ENCODE measurements around the gene LRMDA.
"Not testable (repeated sequence)": the region's sequence is repeated elsewhere in the genome, so short reads cannot be mapped to it uniquely, and the experiment has no call there.

The LRMDA gene

DNA sequence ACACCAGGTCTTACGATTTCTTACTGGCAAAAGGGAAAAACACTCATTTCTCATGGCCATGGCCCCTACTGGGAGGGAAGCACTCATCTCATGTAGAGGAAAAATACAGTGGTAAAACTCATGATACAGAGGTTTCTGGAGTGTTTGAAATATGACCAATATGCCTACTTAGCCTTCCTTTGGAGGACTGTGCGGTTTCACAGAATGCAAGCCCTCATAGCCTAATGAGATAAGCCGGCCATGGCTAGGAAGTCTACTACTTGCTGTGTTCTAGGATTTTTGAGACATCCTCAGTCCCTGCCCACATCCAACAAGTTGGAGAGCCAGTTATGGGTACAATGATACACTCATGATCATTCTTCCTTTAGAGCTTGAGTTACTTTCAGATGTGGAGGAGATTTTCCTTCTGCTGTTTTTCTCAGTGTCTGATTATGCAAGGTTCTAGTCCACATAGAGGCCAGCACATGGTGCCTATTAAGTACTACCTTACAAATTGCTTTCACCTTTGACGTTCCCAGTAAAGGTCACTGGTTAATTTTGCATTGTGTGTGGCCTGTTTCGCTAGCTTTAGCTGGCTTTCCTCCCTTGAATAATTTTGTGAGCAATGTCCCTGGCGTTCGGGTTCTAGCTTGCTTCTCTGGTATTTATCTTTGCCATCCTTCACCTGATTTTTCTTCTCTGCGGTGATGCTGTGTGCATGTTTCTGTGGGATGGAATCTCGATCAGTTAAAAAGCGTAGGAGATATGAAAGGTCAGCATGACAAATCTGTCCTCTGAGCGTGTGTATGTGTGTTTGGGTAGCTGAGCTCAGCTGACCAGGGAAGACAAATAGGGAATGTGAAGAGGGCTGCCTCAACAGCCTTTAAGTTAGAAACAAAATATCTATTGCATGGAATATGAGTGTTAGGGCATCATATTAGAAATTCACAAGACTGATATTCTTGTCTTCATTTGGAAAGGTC lies 295.4 kb downstream of the LRMDA start:
- in situ Hi-C loops (cut with MboI; ENCODE audit: low sequenced_read_pairs) = no loop called here

DNA sequence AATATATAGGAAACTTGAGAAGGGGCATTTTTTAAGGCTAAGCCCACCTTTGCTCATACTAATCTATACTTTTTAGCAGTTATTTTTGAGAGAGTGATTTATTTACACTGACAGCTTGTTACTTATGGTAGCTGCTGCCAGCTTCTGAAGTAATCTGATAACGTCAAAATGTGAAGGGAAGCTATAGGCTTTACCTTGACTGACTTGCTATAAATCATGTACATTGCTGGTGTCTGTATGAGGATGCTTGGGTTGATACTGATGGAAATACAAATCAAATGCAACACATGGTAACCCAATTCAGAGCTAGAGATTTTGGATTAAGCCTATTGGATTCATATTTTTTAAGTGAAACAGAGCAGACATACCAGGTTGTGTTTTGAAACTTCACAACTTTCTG lies 299.4 kb downstream of the LRMDA start:
- in situ Hi-C loops (cut with MboI; ENCODE audit: low sequenced_read_pairs) = no loop called here

DNA sequence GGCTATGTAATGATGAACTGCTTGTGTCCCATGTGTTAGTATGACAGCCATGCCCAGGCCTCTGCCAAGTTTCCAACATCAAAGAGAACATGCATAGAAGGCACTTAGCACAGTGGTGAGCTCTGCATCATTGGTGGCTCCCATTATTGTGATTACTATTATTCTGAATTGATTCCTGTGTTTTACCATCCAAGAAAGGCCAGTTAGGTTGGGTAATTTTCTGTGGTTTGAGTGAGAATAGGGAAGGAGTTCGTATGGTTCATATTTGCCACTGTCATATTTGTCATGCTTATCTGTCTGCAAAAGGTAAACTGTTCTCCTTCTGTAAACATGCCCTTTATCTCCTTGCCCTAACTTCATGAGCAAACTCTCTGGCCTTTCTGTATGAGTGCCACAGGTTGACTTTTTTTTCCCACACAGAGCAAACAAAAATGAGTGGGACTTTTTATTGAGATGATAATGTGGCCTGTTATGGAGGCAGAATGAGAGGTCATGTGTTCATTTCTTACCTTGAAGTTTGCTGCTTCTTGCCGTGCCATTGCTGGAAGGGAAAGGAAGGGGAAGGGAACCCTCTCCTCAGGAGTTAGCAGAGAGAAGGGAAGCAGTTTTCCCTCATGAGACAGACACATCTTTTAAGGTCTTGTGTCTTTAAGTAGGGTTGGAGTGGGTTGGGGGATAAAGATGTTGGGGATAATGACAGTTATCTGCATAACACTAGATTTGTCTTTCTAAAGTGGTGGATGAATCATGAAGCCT lies 301.9 kb downstream of the LRMDA start:
- in situ Hi-C loops (cut with MboI; ENCODE audit: low sequenced_read_pairs) = no loop called here

DNA sequence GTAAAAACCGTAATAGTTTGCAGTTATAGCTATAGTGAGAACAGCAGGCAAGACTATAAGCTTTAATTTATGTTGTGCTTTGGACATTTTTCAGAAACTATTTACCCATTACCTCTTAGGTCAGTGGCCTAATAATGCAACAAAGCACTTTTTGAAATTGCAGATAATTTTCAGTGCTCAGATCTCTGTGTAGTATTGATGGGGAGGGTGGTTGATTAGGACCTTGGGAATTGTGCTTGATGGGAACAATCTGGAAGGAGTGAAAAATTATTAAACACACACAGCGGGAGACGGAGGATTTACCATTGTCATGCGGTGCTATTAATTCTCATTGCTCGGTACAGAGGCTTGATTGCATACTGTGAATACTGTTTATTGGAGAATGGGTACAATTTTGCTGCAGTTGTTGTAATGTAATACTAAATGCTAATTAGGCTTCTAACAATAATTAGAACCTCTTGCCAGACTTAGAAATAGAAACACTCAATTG lies 304.8 kb downstream of the LRMDA start:
- in situ Hi-C loops (cut with MboI; ENCODE audit: low sequenced_read_pairs) = no loop called here

DNA sequence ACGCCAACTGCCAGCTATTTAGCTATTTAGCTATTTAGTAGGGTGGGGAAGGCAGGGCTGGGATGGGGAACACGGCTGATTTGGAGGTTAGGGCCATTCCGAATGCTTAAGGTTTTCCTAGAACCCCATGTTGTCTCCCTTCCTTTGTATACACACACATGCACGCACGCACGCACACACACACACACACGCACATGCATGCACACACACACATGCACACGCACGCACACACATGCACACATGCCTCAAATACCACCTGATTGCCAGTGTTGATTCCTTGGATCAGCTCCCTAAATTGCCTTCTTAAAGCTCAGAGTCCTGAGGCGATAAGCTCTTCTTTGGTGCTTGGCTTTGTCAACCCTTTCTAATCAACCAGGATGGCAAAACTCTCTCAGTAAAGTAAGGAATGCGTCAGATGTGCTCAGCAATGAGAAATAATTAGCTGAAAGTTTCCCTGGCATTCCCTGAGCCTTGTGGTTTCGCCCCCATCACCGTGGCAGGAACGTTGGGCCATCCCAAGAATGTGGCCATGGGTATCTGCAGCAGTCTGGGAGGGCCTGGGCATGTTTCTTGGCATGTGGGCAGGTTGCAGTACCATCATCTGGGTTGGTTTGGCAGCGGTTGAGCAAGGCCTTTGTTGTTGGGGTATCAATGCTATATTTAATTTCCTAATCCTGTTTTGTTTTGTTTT lies 305.6 kb downstream of the LRMDA start:
- in situ Hi-C loops (cut with MboI; ENCODE audit: low sequenced_read_pairs) = no loop called here

DNA sequence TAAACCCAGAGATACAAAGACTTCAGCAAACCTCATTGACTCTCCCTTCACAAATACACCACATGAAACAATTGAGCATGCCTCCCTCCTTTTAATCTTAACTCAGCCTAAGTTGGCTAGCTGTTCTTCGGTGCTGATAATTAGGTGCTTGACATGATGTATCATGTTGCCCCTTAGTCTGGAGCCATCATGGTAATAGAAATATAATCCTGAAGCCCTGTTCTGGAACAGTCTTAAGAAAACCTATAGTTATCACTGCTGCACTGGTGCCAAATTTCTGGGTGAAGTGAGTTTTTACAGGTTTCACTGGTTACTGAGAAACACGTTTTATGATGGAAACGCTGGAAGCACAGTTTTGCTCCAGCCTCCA lies 306.1 kb downstream of the LRMDA start:
- in situ Hi-C loops (cut with MboI; ENCODE audit: low sequenced_read_pairs) = no loop called here

DNA sequence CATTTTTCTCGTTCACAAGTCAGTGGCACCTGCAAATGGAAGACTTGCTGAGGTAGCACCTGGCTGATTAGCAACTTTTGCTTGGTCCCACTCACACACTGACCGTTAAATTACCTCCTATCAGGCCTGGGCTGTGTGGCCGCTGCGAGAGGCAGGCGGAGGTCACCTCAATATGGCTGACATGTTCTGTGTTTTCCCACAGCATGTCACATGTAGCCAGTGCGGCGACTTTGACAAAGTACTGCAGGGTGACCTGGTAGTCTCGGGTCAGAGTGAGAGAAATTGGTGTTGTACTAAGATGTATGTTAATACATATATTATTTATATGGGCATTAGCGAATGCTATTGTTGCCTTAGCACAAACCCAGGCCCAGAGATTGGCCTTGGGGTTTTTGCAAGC lies 307.5 kb downstream of the LRMDA start:
- in situ Hi-C loops (cut with MboI; ENCODE audit: low sequenced_read_pairs) = no loop called here

DNA sequence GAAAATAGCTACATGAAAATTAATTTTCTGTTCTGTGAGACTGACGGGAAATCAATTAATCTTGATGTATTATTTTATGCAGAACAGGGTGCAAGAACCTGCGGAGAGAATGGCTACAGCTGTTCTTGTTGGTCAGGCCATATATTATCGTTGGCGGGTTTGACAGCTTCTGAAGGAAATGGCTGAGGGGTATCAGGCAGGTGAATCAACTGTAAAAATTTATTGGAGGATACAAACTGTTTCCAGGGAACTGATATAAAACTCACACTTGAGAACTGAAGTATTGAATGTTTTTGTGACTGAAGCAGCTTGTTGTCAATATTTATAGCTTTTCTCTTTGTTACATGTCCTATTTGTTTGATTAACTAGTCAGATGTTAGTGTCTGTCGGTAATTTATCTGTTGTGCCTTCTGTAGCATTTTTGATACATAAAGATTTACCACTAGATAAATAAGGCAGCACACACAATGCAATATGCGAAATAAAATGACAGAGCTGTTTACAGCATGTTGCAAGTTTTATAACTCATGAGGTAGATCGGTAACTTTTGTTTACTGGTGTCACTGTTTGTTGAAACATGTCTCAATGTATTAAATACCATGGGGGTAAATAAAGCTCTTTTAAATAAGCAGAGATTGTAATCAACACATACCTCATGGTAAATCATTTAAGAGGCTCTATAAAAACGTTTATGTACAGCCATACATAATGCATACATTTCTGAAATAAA lies 308.2 kb downstream of the LRMDA start:
- in situ Hi-C loops (cut with MboI; ENCODE audit: low sequenced_read_pairs) = no loop called here

DNA sequence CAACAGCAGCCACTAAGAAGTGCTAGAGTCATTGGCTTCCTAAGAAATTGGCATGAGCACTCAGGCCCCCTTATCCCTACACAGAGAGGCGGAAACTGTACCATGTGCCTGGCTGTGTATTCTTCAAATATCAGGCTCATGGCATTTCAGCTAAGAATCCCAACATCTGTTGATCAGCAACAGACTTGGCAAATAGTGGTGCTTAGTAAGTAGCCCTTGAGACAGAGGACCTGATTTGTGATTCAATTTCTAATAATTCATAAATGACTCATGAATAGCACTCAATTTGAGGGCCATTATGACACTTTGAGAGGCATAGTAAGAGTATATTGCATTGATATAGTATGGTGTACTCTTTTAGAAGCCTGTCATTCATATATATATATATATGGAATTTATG lies 309.1 kb downstream of the LRMDA start:
- in situ Hi-C loops (cut with MboI; ENCODE audit: low sequenced_read_pairs) = no loop called here

DNA sequence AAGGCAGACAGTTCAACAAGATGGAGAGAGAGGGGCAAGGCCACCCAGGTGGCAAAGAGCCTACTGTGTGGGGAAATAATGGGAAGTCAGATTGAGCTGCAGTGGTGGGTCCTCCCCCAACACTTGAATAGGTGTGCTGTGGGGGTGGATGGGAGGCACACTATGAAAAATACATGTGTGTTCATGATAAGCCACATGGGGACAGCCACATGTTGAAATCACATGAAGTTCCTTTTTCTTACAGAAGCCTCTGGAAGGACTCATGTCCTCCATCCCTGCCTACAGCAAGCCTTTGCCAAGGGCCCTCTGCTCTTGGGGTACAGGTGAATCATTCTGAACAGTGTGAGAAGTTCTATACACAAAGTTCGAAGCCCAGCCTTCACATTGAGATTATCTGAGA lies 310.9 kb downstream of the LRMDA start:
- in situ Hi-C loops (cut with MboI; ENCODE audit: low sequenced_read_pairs) = no loop called here

DNA sequence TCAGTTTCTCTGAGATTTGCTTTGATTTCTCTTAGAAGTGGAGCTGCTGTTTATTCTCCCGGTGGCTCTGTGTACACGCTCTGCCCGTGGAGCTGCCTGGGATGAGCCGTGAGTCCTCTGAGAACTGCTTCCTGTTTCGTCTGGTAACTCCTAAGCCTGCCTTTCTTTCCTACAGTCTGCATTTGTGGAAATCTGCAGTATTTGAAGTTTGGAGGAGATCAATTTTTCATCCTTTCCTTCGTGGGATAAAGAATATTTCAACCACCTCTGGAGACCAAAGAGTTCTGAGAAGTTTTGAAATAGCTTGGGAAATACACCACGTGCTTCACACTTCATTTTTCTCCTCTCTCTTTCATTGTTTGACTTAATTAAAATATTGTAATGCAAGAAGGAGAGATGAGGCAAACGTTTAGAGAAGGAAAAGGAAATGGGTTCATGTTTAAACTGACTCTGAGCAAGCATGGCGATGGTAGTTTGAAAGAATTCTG lies 311.9 kb downstream of the LRMDA start:
- in situ Hi-C loops (cut with MboI; ENCODE audit: low sequenced_read_pairs) = no loop called here

DNA sequence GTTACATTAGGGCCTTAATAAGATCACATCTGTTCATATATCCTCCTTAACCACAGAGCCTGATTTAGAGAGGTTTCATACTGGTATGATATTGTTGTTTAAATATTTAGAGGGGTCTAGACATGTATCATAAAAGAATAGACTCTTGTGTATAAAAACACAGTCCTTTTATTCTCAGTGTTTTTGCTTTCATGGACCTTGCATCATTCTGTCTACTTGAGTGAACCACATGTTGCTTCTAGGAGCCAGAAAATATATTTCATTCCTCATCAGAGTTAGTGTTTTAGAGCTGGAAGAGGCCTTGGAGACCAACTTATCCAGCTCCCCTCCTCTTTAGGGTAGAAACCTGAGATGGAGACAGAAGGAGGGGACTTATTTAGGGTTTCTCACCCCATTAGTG lies 312.8 kb downstream of the LRMDA start:
- in situ Hi-C loops (cut with MboI; ENCODE audit: low sequenced_read_pairs) = no loop called here

DNA sequence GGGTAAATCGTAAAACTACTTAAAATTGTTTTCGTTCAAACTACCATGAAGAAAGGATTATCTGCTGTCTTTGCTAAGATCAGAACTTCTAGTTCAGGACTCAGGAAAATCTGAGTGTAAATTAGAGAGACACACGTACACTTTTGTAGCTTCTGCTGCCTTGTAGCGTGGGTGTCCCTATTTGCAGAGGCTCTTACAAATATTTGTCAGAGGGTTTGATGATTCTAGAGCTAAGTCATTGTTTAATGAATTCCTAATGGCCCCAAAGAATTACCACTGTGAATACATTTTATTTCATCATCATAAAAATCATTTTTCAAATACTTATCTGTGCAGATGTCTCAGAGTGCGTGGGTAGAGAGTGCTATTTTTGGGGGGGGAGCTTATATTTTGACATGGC lies 314.9 kb downstream of the LRMDA start:
- in situ Hi-C loops (cut with MboI; ENCODE audit: low sequenced_read_pairs) = no loop called here

DNA sequence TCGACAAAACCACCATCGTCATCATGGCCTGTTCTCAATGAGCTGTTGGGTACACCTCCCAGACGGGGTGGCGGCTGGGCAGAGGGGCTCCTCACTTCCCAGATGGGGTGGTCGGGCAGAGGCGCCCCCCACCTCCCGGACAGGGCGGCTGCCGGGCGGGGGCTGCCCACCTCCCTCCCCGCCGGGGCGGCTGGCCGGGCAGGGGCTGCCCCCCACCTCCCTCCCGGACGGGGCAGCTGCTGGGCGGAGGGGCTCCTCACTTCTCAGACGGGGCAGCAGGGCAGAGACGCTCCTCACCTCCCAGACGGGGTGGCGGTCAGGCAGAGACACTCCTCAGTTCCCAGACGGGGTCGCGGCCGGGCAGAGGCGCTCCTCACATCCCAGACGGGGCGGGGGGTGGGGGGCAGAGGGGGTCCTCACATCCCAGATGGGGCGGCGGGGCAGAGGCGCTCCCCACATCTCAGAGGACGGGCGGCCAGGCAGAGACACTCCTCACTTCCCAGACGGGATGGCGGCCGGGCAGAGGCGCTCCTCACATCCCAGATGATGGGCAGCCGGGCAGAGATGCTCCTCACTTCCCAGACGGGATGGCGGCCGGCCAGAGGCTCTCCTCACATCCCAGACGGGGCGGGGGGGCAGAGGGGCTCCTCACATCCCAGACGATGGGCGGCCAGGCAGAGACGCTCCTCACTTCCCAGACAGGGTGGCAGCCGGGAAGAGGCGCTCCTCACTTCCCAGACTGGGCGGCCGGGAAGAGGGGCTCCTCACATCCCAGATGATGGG lies 318.9 kb downstream of the LRMDA start:
- in situ Hi-C loops (cut with MboI; ENCODE audit: low sequenced_read_pairs) = not testable (repeated sequence)

DNA sequence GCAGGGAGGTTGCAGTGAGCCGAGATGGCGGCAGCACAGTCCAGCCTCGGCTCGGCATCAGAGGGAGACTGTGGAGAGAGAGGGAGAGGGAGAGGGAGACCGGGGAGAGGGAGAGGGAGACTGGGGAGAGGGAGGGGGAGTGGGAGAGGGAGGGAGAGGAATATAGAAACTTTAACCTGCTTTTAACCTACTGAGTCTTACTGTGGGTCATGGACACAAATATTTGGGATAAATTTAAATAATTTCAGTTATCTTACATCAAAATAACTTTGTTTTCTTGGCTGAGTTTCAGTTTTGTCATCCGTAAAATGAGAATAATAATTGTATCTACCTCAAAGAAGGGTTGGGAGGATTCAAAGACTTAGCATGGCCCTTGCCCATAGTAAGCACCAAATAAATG lies 319.8 kb downstream of the LRMDA start:
- in situ Hi-C loops (cut with MboI; ENCODE audit: low sequenced_read_pairs) = no loop called here

DNA sequence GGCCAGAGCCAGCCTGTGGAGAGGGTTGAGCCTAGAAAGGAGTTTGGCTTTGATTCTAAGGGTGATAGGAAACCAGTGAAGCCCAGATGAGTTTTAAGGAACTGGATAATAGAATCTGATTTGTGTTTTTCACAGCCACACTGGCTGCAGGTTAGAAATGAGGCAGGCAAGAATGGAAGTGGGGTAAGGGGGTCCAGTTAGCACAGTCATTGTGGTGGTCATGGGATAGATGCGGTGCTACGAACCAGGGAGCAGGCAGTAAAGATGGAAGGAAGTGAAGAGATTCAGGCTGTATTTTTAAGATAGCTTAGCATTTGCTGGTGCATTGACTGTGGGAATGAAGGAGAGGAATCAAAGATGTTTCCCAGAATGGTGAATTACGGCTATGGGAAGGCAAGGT lies 322.2 kb downstream of the LRMDA start:
- in situ Hi-C loops (cut with MboI; ENCODE audit: low sequenced_read_pairs) = no loop called here

DNA sequence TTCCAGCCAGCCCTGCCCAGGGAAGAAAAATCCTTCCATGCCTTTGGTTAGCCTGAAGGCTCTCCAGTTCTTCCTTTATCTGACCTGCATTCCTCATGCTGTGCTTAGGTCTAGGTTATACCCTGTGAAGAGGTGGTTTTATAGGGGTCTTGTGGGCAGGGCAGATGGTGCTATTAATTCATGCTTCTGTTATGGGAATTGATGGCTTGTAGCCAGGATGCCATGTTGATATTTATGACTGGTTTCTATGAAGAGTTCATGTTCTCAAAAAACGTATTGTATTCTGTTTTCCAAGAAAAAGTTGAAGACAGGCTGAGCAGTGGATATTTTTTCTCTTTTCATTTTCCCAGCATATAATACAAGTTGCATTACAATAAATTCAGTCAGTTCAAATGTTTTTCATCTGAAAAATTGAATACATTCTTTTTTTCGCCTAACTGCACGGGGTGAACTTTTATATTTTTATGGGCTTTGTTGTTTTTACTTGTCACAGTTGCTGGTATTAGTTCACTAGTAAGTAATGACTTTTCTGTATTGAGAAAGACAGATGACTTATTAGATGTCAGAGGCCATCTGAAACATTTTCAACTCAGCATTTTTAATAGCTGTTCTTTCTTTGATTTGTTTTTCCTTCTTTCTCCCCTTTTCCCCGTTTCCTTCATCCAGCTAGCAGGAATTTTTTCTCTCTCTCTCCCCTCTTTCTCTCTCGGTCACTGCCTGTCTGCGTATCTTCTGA lies 322.8 kb downstream of the LRMDA start:
- in situ Hi-C loops (cut with MboI; ENCODE audit: low sequenced_read_pairs) = no loop called here

DNA sequence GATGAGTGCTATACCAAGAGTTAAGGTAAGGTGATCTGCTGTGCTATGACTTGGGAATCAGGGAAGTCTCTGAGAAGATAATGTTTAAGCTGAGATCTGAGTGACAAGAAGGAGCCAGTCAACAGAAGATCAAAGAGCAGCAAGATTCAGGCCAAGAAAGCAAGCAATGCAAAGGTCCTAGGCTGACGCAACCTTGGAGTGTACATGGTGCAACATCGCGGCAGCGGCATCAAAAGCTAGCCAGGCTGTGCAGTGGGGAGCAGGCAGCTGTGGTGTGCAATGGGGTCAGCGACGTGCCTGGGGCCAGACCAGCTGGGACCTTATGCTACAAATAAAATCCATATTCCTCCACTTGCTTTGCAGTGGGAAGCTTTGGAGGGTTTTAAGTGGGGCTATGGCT lies 324.1 kb downstream of the LRMDA start:
- in situ Hi-C loops (cut with MboI; ENCODE audit: low sequenced_read_pairs) = no loop called here

DNA sequence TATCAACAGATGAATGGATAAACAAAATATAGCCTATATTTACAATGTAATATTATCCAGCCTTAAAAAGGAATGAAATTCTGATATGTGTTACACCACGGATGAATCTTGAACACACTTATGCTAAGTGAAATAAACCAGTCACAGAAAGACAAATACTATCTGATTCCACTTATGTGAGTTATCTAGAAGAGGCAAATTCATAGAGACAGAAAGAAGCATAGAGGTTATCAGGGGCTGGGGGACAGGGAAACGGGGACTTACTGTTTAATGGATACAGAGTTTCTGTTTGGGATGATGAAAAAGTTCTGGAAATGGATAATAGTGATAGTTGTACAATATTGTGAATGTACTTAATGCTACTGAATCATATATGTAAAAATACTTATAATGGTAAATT lies 329.9 kb downstream of the LRMDA start:
- in situ Hi-C loops (cut with MboI; ENCODE audit: low sequenced_read_pairs) = no loop called here
